ENCODE measurements around the gene DEGS2.

DNA sequence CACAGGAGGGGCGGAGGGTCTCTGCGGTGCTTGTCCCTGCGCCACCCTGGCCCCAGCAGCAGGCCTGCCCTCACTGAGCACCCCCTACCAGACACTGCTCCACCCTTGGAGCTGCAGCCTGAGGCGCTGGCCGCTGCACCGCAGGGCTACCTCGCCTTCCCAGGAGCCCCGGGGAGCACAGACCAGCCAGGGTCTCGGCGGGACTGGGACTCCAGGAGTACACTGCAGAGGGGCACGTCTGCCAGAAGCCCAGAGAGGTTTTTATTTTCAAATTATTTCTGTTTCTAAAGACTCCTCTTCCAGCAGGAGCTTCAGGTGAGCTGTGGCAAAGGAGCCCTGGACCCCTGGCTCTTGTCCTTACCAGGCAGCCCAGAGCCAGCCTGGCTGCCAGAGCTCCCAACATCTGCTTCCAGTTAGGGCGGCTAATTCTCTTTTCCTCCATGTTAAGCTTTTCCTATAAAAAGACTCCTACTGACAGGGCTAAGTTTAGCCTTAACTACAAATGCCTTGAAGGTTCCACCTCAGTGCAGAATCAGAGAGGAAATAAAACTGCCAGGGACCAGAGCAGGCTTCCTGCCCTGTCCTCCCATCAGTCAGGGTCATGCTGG is 26.4 kb downstream of the DEGS2 start:
- TF ChIP-seq POLR2A (IDR thresholded peaks at IDR 0.05) (no peak), POLR2AphosphoS5 (IDR thresholded peaks at IDR 0.05) (peak in 1 of 3 donors; percentile 32)
- TF ChIP-seq, protein P1, sequence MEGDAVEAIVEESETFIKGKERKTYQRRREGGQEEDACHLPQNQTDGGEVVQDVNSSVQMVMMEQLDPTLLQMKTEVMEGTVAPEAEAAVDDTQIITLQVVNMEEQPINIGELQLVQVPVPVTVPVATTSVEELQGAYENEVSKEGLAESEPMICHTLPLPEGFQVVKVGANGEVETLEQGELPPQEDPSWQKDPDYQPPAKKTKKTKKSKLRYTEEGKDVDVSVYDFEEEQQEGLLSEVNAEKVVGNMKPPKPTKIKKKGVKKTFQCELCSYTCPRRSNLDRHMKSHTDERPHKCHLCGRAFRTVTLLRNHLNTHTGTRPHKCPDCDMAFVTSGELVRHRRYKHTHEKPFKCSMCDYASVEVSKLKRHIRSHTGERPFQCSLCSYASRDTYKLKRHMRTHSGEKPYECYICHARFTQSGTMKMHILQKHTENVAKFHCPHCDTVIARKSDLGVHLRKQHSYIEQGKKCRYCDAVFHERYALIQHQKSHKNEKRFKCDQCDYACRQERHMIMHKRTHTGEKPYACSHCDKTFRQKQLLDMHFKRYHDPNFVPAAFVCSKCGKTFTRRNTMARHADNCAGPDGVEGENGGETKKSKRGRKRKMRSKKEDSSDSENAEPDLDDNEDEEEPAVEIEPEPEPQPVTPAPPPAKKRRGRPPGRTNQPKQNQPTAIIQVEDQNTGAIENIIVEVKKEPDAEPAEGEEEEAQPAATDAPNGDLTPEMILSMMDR (IDR thresholded peaks at IDR 0.05 in 8 of 11, conservative IDR thresholded peaks at IDR 0.05 in 3 of 11) = no peak

Measured in spleen (tissue), 7 donors.